Muscle of back (tissue), 11 donors: ENCODE measurements around the gene LRRN1. TPM values are rescaled to one million over a fixed set of nuclear protein-coding genes. Genes with fewer than 3 reads are reported as not detected.
"Not testable (repeated sequence)": the region's sequence is repeated elsewhere in the genome, so short reads cannot be mapped to it uniquely, and the experiment has no call there.

Source experiments
- DNase-seq, 3 donors: peaks; one replicate each; pipeline versions ENCODE4 v3.0.0 to v3.0.0-alpha.2; 2013
- polyA plus RNA-seq, 10 donors: library from polyadenylated mRNA; unstranded; fragments of 120-200 nt; gene quantifications; one replicate each; pipeline ENCODE4 v1.2.1, GENCODE V29; 2013; ENCODE audit not compliant: insufficient read length in 10 of 10

The LRRN1 gene
- polyA plus RNA-seq, 10 donors: 39.4 to 86.6 (median 58.8) TPM

DNA sequence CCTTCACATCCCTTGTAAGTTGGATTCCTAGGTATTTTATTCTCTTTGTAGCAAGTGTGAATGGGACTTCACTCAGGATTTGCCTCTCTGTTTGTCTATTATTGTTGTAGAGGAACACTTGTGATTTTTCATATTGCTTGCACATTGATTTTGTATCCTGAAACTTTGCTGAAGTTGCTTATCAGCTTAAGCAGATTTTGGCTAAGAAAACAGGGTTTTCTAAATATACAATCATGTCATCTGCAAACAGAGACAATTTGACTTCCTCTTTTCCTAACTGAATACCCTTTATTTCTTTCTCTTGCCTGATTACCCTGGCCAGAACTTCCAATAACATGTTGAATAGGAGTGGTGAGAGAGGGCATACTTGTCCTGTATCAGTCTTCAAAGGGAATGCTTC lies 88.1 kb downstream of the LRRN1 start:
- DNase-seq: not testable (repeated sequence)

- DNase-seq: no peak
Observed at GRCh38 chr3:3893590-3893989, 94.4 kb downstream of the LRRN1 start.
